Lung microvascular endothelial cell (primary cell): ENCODE data around the gene MSL2. TPM values are rescaled to one million over a fixed set of nuclear protein-coding genes. Genes with fewer than 3 reads are reported as not detected.
"Not testable (repeated sequence)": the region's sequence is repeated elsewhere in the genome, so short reads cannot be mapped to it uniquely, and the experiment has no call there.

ENCODE experiments used
- DNase-seq, 2 donors: peaks; one replicate each; pipeline versions ENCODE4 v3.0.0 to v3.0.0-alpha.2; 2010; ENCODE audit warnings: low read depth in 2 of 2
- total RNA-seq: library from RNA; depleted of rRNA; stranded (reverse); fragments of >200 nt; gene quantifications from 2 replicates; pipeline ENCODE4 v1.2.1, GENCODE V29; 2014

The MSL2 gene, protein sequence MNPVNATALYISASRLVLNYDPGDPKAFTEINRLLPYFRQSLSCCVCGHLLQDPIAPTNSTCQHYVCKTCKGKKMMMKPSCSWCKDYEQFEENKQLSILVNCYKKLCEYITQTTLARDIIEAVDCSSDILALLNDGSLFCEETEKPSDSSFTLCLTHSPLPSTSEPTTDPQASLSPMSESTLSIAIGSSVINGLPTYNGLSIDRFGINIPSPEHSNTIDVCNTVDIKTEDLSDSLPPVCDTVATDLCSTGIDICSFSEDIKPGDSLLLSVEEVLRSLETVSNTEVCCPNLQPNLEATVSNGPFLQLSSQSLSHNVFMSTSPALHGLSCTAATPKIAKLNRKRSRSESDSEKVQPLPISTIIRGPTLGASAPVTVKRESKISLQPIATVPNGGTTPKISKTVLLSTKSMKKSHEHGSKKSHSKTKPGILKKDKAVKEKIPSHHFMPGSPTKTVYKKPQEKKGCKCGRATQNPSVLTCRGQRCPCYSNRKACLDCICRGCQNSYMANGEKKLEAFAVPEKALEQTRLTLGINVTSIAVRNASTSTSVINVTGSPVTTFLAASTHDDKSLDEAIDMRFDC
- total RNA-seq = 6.5 and 8.9 TPM in 2 replicates

DNA sequence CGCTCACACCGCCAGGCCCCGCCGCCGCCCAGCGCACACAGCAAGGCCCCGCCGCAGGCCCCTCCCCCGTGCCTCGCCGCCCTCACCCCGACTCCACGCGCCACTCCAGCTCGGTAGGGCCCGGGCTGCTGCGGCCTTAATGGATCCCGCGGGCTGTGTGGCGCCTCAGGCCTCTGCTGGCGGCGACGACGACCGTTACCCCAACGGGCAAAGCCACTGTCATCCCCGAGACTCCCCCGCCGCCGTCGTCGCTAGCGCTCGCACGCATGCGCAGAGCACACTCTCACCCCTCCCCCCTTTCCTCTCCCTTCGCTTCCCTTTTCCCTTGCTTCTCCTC lies at the start of gene MSL2:
Gene MSL2, minus strand, starts transcription at position 272 of the 337 bp plus-strand sequence. CDS start 1,222 bp downstream, outside the sequence.
- DNase-seq = peak; percentile 77 to 79

DNA sequence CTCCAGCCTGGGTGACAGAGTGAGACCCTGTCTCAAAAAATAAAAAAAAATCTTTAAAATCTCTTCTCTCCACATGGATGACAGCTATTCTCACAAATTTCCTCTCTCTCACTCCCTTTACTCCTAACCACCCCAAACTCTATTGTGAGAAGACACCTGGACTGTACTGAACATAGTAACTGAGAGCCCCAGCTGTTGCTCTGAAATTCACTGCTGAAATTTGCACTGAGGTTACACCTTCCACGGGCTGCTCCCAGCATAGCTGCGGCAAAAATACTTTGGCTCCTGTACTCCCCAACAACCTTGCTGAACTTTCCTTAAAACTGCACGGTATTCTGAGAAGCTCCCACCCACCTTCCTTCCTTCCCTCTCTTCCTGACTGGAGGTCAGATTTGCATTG lies 49.6 kb upstream of the MSL2 start:
- DNase-seq = no peak

DNA sequence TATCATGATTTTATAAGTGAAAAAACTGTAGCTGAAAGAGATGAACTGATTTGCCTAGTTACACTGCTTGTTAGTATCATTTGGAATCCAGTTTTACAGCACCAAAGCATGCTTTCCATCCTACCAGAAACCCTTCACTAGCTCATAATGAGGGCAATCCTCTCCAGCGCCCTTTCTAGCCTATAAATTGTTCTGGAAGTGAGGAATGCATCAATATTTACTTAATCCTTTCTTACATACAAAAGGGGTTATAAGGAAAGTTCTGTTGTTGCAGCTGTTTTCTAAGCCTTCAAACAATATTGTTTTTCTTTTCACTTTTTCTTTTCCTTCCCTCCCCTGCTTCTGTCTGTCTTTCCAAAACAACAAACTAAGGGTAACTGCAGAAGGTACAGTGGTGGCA lies 43.0 kb upstream of the MSL2 start:
- DNase-seq = no peak

DNA sequence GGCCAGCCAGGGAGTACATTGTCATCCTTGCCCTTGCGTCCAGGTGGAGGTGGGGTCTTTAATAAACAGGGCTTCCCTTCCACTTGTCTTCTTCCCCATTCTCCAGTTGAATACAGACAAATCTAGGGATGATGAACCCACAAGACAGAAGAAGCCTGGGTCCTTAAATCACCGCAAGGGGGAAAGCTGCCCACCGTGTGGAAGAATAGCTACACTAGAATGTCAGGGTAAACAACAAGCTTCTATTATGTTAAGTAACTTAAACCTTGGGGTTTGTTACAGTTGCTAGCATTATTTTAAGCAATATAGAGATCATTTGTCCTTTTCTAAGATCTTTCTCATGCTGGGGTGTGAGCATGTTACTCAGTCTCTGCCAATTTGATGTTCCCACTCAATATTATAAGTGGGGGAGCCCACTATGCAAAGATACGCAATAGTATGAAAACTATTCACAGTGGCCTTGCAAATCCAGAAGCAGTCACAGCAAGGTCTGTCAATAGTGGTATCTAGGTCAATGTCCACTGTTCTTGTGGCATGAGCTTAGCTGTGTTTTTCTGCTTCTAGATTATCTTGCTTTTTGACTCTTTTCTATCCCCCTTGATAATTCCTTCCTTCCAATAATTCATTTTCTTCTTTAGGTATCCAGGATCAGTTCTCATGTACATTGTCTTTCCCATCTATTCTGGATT lies 42.0 kb upstream of the MSL2 start:
- DNase-seq = no peak

DNA sequence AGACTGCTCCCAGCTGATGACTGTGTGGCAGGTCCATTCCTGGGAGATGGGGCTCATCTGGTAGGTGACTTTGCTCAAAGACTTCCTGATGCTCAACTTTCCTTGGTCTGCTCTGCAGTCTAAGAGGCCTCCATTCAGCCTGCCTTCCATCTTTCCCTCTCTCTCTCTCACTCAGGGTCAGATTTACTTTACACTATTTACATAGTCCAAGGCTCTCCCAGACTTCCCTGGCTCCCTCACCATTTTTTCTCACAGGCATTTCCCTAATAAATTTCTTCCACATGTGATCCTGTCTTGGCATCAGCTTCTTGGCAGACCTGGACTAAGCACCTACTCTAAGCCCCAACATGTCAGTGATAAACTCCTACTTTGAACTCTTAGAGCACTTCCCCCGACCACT lies 41.0 kb upstream of the MSL2 start:
- DNase-seq = no peak

DNA sequence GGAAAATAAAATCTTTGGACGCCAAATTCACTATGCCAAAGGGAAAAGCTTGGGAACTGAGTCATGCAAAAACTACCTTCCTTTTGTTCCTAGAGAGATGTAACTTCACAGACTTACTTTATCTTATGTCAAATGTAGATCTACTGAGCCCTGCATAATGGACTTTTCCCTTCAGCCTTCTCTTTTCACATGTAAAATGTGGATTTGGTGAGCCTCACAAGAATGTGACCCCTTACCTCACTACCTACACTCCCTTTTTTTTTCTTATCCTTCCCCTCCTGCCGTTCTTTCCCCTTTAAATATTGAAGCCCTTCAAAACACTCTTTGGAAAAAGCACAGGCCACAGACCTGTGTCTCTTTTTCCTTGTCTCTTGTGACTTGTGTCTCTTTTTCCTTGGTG lies 40.0 kb upstream of the MSL2 start:
- DNase-seq = no peak

DNA sequence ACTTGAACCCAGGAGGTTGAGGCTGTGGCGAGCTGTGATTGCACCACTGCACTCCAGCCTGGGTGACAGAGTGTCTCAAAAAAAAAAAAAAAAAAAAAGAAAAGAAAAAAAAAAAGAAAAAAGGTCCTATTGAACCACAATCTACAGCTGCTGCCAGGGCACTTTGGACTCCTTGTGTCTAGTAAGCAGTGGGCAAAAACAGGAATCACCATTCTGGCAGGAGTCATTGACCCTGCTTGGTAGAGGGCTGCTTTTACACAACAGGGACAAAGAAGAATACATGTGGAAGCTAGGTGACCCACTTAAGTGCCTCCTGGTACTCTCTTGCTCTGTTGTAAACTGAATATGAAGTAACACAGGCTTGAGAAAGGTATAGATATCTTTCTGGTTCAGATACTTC lies 39.4 kb upstream of the MSL2 start:
- no peak for DNase-seq

DNA sequence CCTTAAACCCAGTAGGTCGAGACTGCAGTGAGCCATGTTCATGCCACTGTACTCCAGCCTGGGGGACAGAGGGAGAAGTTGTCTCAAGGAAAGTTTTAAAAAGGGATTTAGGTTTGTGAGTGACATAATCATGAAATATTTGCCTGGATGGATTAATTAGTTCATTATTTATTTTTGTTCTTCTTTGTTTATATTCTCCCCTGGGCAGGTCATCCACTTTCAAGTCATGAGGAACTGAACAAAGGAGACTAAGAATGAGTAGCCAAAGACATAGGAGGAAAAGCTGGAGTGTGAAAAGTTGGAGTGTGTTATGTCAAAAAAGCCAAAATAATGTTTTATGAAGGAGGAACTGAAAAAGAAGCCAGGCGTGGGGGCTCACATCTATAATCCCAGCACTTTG lies 36.3 kb upstream of the MSL2 start:
- DNase-seq = no peak

DNA sequence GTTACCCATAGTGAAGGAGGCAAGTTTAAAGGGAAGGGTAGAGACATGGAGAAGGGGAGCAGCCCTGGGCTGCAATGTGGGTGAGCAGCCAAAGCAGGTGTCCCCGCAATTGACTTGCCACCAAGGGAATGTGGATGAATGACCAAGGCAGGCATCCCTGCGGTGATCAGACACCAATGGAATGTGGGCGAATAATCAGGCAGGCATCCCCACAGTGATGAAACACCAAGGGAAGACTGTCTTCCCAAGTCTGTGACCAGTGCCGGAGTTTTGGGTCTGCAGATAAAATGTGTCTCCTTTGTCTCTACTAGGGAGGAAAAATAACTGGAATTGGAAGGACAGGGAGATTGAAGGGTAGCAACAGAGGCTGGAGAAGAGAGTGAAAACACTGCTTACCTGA lies 26.6 kb upstream of the MSL2 start:
- not testable (repeated sequence) for DNase-seq

DNA sequence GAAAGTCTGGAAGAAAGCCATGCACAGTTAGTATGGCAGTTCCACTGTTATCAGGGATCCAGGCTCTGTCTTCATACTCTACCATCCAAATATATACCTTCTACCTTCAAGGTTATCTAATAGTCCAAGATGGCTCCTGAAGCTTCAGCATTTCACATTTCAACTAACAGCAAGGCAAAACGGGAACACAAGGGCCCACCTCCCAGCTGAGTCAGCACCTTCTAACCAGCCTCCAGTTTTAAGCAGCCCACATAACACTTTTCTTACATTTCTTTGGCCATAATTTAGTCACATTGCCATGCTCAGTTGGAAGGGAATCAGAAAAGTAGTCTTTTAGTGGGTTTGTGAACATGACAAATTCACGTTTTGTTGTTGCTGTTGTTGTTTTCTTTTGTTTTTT lies 15.4 kb upstream of the MSL2 start:
- DNase-seq = no peak

DNA sequence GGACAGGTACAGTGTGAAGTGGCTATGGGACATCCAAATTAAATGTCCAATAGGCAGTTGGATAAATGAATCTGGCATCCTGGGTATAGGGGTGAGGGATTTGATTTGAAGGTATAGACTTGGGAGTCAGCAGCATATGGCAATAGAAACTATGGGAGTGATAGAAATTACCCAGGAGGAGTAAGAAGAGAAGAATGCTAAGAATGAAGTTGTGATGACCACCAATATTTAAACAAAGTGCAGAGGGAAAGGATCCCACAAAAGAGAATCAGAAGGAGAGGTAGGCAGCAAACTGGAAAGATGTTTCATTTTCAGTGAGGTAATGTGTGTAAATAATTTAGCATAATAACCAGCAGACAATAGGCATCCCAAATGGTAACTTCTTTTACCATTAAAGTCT lies 13.8 kb upstream of the MSL2 start:
- DNase-seq = no peak

DNA sequence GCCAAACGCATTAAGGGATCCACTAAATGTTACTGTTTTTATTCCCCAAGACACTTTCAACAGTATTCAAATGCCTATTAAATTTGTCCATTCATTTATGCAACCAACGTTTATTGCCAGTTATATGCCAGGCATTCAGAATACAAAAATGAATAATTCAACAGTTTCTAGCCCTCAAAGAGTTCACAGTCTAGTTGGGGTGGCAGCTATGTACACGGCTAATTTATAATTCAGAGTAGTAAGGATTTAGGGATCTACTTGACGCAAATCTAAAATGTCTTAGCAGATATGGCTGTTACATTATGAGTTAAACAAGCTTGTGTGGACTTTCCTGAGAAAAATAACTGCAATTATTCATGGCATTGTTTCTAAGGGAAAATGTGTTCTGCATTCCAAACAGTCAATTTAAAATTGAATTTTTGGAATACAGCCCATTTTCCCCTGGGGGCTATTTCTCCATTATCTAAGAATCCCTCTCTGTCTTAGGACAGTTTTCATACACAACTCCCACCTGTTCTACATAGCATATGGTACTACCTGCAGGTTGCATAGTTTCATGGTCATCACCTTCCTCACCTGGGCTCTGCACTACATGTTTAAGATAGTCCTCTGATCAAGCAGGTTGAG lies 11.5 kb upstream of the MSL2 start:
- DNase-seq = no peak

DNA sequence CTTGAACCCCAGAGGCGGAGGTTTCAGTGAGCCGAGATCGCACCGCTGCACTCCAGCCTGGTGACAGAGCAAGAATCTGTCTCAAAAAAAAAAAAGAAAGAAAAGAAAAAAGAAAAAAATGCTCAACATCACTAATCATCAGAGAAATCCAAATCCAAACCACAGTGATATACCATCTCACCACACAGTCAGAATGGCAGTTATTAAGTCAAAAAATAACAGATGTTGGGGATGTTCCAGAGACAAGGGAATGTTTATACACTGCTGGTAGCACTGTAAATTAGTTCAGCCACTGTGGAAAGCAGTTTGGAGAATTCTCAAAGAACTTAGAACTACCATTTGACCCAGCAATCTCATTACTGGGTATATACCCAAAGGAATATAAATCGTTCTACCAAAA lies 3.1 kb upstream of the MSL2 start:
- not testable (repeated sequence) for DNase-seq

DNA sequence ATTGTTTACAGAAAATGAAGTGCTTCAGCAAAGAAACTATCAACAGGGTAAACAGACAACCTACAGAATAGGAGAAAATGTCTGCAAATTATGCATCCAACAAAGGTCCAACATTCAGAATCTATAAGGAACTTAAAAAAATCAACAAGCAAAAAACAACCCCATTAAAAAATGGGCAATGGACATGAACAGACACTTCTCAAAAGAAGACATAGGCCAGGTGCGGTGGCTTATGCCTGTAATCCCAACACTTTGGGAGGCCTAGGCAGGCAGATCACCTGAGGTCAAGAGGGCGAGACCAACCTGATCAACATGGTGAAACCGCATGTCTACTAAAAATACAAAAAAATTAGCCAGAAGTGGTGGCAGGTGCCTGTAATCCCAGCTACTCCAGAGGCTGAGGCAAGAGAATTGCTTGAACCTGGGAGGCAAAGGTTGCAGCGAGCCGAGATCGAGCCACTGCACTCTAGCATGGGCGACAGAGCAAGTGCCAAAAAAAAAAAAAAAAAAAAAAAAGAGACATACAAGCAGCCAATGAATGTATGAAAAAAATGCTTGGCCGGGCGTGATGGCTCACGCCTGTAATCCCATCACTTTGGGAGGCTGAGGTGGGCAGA lies 2.4 kb upstream of the MSL2 start:
- DNase-seq = not testable (repeated sequence)

DNA sequence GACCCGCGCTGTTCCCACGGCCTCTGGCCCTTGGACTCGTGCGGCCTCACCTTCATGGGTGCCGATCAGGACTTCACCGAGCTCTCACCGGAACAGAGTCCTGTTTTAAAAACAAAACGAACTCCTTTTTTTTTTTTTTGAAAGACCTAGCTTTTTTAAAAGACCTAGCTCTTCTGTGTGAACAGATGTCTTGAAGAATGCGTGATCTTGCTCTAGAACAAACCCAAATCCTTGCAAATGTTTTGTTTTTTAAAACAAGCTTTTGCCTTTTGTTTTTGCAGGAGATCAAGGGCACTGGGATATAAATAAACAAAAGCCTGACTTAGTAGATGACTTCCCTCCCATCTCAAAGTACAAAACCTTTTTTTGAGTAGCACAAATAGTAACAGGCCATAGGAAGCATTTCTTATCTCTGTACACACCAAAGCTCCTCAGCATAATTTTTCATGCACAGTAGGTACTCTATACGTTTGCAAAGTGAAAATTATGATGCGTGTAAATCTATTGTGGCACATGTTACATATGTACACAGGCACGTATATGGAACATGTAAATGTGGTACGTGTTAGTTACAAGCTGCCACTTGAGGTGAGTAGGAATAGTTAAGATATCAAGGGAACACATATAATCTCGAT lies 1.1 kb upstream of the MSL2 start:
- no peak for DNase-seq

DNA sequence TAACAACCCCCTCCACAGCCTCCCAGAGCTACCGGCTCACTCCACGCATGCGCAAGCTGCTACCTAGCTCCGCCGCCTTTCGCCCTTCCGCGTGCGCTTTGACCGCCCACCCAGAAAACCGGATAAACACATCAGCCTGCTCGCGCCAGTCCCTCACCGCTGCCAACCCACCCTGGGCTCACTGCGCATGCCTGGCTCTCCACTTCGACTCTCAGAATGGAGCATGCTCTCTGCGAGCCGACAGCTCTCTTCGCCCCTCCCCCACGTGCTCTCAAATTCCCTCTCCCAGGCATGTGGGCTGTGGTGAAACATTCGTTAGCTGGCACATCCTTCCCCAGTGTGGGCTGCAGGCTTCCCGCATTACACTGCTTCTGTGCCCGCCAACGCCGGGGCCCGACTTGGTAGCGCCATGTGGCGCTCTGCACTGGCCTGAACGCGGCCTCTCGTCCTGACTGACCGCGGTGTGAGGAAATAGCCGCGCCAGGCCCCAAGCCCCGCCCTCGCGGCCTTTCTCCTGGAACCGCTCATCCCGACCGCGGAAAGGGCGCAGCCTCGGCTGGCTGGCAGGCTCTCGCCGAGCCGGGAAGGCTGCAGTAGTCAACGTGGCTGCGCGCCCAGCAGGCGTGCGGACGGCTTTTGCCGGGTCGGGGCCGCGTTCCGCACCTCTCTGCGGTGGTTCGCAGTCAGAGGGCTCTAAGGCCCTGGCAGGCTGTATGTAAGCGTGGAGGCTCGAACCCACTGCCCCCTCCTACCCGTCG lies 445 bp upstream of the MSL2 start:
- peak; percentile 100 for DNase-seq

DNA sequence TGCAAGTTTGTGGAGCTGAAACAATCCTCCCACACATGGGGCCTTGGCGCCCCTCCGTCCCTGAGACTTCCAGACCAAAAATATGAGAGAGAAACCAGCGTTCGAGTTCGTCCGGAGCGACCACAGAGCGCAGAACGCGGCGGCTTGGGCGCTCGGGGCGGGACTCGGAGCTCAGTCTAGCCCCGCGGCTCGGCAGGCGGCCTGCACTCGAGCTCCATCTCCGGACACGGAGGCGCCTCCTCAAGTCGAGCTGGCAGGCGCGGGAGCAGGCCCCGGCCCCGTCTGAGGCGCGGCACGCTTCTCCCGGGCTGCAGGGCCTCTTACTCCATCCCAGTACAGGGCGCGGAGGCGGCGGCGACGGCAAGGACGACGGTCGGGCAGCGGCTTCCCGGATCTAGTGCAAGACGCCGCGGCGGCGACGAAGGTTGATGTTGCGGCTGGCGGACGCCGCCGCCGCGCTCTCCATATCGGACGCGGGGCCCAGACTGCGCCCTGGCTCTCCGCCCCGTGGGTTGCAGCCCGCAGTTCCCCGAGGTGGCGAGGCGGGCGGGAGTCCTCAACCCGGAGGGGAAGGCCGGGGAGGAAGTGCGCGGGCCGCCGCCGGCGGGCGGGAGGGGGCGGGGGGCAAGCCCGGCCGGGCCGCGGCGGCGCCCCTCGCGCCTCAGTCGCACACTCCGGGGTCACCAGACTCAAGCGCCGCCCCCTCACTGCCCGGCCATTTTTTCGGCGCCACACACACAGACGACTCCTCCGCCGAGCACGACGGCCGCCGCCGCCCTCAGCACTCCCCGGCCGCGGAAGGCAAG lies 674 bp downstream of the MSL2 start:
- peak; percentile 45 to 62 for DNase-seq

DNA sequence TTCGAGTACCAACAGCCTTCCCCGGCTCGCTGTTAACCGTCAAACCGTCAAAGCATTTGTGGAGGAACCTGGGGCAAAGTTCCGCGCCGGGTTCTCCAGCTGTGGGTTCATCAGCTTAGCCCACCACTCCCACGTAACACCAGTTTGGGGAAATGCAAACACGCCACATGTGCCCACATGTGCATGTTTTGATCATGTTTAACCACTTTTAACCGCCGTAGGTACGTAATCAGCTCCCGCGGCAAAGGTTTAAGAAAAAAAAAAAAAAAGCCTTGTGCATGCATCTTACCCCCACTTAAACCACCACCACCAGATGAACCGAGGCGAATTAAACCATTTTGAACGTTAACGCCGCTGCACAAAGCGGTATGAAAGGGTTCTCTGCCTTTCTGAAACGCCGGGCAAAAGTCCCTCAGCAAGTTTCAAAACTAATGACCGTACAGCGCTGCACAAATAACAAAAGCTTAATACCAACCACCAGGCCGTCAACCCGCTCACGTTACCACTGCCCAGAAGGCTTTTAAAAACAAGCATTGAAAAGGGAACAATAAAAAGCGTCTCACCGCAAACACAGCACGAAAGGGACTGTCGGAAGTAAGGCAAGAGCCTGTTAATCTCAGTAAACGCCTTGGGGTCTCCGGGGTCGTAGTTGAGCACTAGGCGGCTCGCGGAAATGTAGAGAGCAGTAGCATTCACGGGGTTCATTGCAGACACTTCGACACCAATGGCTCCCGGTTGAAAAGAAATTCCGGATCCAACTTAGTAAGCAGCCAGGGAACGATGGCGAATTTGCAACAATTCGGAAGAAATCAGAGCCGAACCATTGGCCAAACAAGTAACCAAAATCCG lies 1.5 kb downstream of the MSL2 start:
- DNase-seq = peak; percentile 32 to 50
